ENCODE results near the gene PCYT1A.

PCYT1A gene

GRCh38 chr3:196218155-196218712 is 69.3 kb downstream of the PCYT1A start:
- DNase-seq, result no peak
- peaks cover 0 to 15% (median 11%) of the 10 kb centered on the region in 4 donors for H3K4me1 ChIP-seq
- peaks cover 0 to 34% of the 10 kb centered on the region in 2 donors for H3K27me3 ChIP-seq
- no peaks in the 10 kb centered on the region for H3K36me3 ChIP-seq
- no peak overlapping the region for H3K4me3 ChIP-seq
- no peaks in the 10 kb centered on the region for H3K9me3 ChIP-seq
- TF ChIP-seq CTCF (IDR thresholded peaks at IDR 0.05), result no peak
- intact Hi-C loops (cut with DNase I; ENCODE audit: low total_unique reads), result no loop called here
- no peak overlapping the region for H3K27ac ChIP-seq

- no peaks in the 10 kb centered on the region for H3K9me3 ChIP-seq
- H3K27ac ChIP-seq, result no peak overlapping the region
- H3K36me3 ChIP-seq, result no peaks in the 10 kb centered on the region
- peaks cover 0 to 34% of the 10 kb centered on the region in 2 donors for H3K27me3 ChIP-seq
- DNase-seq, result peak in 1 of 2 donors; percentile 60
- no peak overlapping the region for H3K4me3 ChIP-seq
- TF ChIP-seq CTCF (IDR thresholded peaks at IDR 0.05), result no peak
- peaks cover 0 to 15% (median 11%) of the 10 kb centered on the region in 4 donors for H3K4me1 ChIP-seq
- intact Hi-C loops (cut with DNase I; ENCODE audit: low total_unique reads), result no loop called here
Measured at GRCh38 chr3:196217307-196218154, 70.0 kb downstream of the PCYT1A start.

- no peak overlapping the region for H3K27ac ChIP-seq
Measured at GRCh38 chr3:196216681-196217211, 70.8 kb downstream of the PCYT1A start.

GRCh38 chr3:196216089-196216564 is 71.4 kb downstream of the PCYT1A start, which contains the start of gene SLC51A:
SLC51A (plus strand) TSS chr3:196216534; CDS start chr3:196216713, 179 bp downstream.
- no peak for TF ChIP-seq CTCF (IDR thresholded peaks at IDR 0.05)

More at GRCh38 chr3:196216681-196217211, 70.8 kb downstream of the PCYT1A start:
- DNase-seq, result no peak
- H3K36me3 ChIP-seq, result no peaks in the 10 kb centered on the region
- H3K4me3 ChIP-seq, result no peak overlapping the region
- H3K9me3 ChIP-seq, result no peaks in the 10 kb centered on the region
- H3K4me1 ChIP-seq, result peaks cover 0 to 15% (median 11%) of the 10 kb centered on the region in 4 donors
- intact Hi-C loops (cut with DNase I; ENCODE audit: low total_unique reads), result no loop called here
- no peak for TF ChIP-seq CTCF (IDR thresholded peaks at IDR 0.05)
- H3K27me3 ChIP-seq, result peaks cover 0 to 34% of the 10 kb centered on the region in 2 donors

GRCh38 chr3:196215493-196216020 is 72.0 kb downstream of the PCYT1A start:
- DNase-seq, result no peak

More at GRCh38 chr3:196216089-196216564, 71.4 kb downstream of the PCYT1A start, which contains the start of gene SLC51A:
- no peaks in the 10 kb centered on the region for H3K9me3 ChIP-seq
- H3K4me1 ChIP-seq, result peaks cover 0 to 15% (median 11%) of the 10 kb centered on the region in 4 donors
- DNase-seq, result no peak
- no peak within 1 kb of the TSS for H3K27ac ChIP-seq
- intact Hi-C loops (cut with DNase I; ENCODE audit: low total_unique reads), result no loop called here
- no peaks in the 10 kb centered on the region for H3K36me3 ChIP-seq
- H3K27me3 ChIP-seq, result peaks cover 0 to 34% of the 10 kb centered on the region in 2 donors
- H3K4me3 ChIP-seq, result no peak within 1 kb of the TSS

More at GRCh38 chr3:196215493-196216020, 72.0 kb downstream of the PCYT1A start:
- TF ChIP-seq CTCF (IDR thresholded peaks at IDR 0.05), result no peak
- intact Hi-C loops (cut with DNase I; ENCODE audit: low total_unique reads), result no loop called here
- Histone ChIP-seq H3K27me3 (peaks cover 0 to 34% of the 10 kb centered on the region in 2 donors), H3K4me3 (no peak overlapping the region), H3K4me1 (peaks cover 0 to 15% (median 11%) of the 10 kb centered on the region in 4 donors), H3K9me3 (no peaks in the 10 kb centered on the region), H3K36me3 (no peaks in the 10 kb centered on the region), H3K27ac (no peak overlapping the region)
